Sigmoid colon (tissue), 4 donors: Measurements from ENCODE around the gene PPM1J.
"Not testable (repeated sequence)": the region's sequence is repeated elsewhere in the genome, so short reads cannot be mapped to it uniquely, and the experiment has no call there.

Experiments
- POLR2A ChIP-seq, 2 donors: fragments of 450-650 bp; IDR thresholded peaks; one replicate each; pipeline ENCODE4 v1.6.1; 2016; ENCODE audit warnings: antibody characterized with exemption in 2 of 2, mild to moderate bottlenecking in 2 of 2, moderate library complexity in 2 of 2
- POLR2AphosphoS5 ChIP-seq, 4 donors: sonication (generic); formaldehyde crosslinking; IDR thresholded peaks; one replicate each; pipeline ENCODE4 v1.6.1; 2017; ENCODE audit warnings: antibody characterized with exemption in 4 of 4

GRCh38 chr1:112729011-112729410 is 13.9 kb upstream of the PPM1J start:
- not testable (repeated sequence) for TF ChIP-seq POLR2AphosphoS5, POLR2A (IDR thresholded peaks at IDR 0.05)
